ENCODE measurements around the gene GCLM. TPM values are rescaled to one million over a fixed set of nuclear protein-coding genes. Genes with fewer than 3 reads are reported as not detected.

The GCLM gene, protein sequence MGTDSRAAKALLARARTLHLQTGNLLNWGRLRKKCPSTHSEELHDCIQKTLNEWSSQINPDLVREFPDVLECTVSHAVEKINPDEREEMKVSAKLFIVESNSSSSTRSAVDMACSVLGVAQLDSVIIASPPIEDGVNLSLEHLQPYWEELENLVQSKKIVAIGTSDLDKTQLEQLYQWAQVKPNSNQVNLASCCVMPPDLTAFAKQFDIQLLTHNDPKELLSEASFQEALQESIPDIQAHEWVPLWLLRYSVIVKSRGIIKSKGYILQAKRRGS
- 10.6 and 11.9 TPM in 2 replicates for total RNA-seq

GRCh38 chr1:93909146-93910050 lies at the start of gene GCLM:
TSS of gene GCLM (minus strand) at chr1:93909430. CDS start at chr1:93909163, 267 bp downstream.

DNA sequence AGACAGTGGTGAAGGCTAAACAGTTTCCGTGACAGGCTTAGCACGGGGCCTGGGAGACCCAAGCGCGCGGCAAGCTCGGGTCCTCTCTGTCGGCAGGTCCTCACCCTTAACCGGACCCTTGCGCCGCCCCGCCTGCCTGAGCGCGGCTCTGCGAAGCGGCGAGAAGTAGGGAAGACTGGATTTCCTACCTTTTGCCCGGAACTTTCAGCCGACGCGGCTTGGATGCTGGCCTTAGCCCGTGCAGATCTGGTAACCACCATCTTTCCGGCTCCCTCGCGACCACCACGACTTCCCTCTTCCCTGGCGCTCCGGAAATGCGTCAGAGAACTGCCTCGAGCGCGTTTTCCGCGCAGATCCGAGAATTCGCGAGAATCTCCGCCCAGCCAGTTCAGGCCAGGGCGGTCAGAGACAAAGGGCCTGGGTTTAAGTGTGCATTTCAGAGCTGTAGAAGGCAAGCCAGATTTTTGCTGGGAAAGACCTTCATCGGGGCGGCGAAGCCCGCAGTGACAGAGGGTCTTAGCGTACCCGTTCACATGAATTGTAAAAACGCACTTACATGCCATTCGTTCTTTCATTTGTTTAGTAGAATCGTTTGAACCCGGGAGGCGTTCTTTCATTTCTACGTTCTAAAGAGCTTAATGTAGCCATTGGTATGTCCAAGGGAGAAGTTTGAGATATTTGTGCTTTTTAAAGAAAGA lies 30.2 kb downstream of the GCLM start, which contains the start of gene DNTTIP2:
TSS of gene DNTTIP2 (minus strand) at position 318 of the 698 bp plus-strand sequence. CDS start at position 260, 58 bp downstream.

Other genes with a start within 250 kb of the GCLM start
- 69.9 and 134 TPM in 2 replicates for gene BCAR3, start 227.6 kb downstream of the GCLM start, total RNA-seq
- gene DNTTIP2, start 30.2 kb downstream of the GCLM start, total RNA-seq, result 27.7 and 48.2 TPM in 2 replicates
- 0.64 and 0.72 TPM in 2 replicates for gene ABCA4, start 211.7 kb upstream of the GCLM start, total RNA-seq